ENCODE measurements around the gene ALPL.

DNA sequence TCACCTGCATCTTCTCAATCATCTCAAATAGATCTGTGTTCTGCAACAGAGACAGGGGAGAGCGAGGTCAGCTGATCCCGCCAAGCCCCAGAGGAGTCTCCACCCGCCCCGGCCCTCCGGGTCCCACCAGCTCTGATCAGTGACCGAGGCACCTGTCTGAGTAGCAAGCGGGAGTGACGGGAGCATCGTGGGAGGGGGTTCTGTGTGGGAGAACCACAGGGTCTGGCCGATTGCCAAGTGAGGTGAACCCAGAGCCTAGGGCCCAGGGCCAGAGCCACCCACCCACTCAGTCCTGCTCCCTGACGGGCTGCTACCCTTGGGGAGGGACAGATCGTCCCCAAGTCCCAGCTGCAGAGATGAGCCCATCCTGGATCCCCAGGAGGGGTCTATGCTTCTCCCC is 110.8 kb downstream of the ALPL start:
- TF ChIP-seq CTCF (IDR thresholded peaks at IDR 0.05 in 8 of 11, conservative IDR thresholded peaks at IDR 0.05 in 3 of 11) (no peak), POLR2AphosphoS5 (IDR thresholded peaks at IDR 0.05) (no peak)
